GM23248 (cell line): ENCODE data around the gene SEC31A.

ENCODE experiments used
- EZH2 ChIP-seq: fragments of 200-600 bp; sonication (generic); IDR thresholded peaks from 2 replicates; pipeline ENCODE4 v1.6.1; 2018; ENCODE audit warnings: antibody characterized with exemption, mild to moderate bottlenecking; ENCODE audit not compliant: insufficient read depth, poor library complexity, severe bottlenecking
- EZH2phosphoT487 ChIP-seq: fragments of 200-600 bp; sonication (generic); IDR thresholded peaks from 2 replicates; pipeline ENCODE4 v1.6.1; 2018; ENCODE audit warnings: antibody characterized with exemption, moderate library complexity, mild to moderate bottlenecking, low read depth; ENCODE audit not compliant: insufficient read depth

- TF ChIP-seq EZH2 (no peak), EZH2phosphoT487 (no peak)
These were observed 25.4 kb downstream of the SEC31A start for GRCh38 chr4:82865592-82865991.
